Suprapubic skin (tissue), 4 donors: ENCODE data around the gene NUS1.
"Not testable (repeated sequence)": the region's sequence is repeated elsewhere in the genome, so short reads cannot be mapped to it uniquely, and the experiment has no call there.

ENCODE experiments used
- EP300 ChIP-seq: sonication (generic); formaldehyde crosslinking; IDR thresholded peaks from one replicate; pipeline ENCODE4 v1.6.1; 2017; ENCODE audit warnings: antibody characterized with exemption
- POLR2A ChIP-seq, 2 donors: fragments of 450-650 bp; IDR thresholded peaks; one replicate each; pipeline ENCODE4 v1.6.1; 2017; ENCODE audit warnings: antibody characterized with exemption in 2 of 2, mild to moderate bottlenecking in 2 of 2, moderate library complexity in 2 of 2
- POLR2AphosphoS5 ChIP-seq, 3 donors: sonication (generic); formaldehyde crosslinking; IDR thresholded peaks; one replicate each; pipeline ENCODE4 v1.6.1; 2017; ENCODE audit warnings: antibody characterized with exemption in 3 of 3
- TF ChIP-seq, protein P1 (sequence below), 2 donors: fragments of 200-600 bp in 1 of 2; fragments of 450-650 bp in 1 of 2; sonication (generic) in 1 of 2; IDR thresholded peaks; one replicate each; pipeline ENCODE4 v1.5.1; 2016 to 2019; ENCODE audit warnings: antibody characterized with exemption in 2 of 2, mild to moderate bottlenecking in 1 of 2, moderate library complexity in 1 of 2

GRCh38 chr6:117651984-117652383, 23.3 kb upstream of the NUS1 start:
- TF ChIP-seq, protein P1, sequence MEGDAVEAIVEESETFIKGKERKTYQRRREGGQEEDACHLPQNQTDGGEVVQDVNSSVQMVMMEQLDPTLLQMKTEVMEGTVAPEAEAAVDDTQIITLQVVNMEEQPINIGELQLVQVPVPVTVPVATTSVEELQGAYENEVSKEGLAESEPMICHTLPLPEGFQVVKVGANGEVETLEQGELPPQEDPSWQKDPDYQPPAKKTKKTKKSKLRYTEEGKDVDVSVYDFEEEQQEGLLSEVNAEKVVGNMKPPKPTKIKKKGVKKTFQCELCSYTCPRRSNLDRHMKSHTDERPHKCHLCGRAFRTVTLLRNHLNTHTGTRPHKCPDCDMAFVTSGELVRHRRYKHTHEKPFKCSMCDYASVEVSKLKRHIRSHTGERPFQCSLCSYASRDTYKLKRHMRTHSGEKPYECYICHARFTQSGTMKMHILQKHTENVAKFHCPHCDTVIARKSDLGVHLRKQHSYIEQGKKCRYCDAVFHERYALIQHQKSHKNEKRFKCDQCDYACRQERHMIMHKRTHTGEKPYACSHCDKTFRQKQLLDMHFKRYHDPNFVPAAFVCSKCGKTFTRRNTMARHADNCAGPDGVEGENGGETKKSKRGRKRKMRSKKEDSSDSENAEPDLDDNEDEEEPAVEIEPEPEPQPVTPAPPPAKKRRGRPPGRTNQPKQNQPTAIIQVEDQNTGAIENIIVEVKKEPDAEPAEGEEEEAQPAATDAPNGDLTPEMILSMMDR (IDR thresholded peaks at IDR 0.05) = not testable (repeated sequence)
- not testable (repeated sequence) for TF ChIP-seq POLR2A (IDR thresholded peaks at IDR 0.05); EP300; POLR2AphosphoS5 (IDR thresholded peaks at IDR 0.05)
